HAP-1 (cell line): ENCODE results near the gene EFHD2.
"Not testable (repeated sequence)": the region's sequence is repeated elsewhere in the genome, so short reads cannot be mapped to it uniquely, and the experiment has no call there.

ENCODE experiments used
- DNase-seq, 2 experiments: peaks; one replicate each; pipeline ENCODE4 v3.0.0-alpha.2; 2016 to 2020; ENCODE audit warnings: low spot score in 2 of 2
- H3K27me3 ChIP-seq: fragments of 250-450 bp; sonication (Bioruptor Pico); 2 replicates; pipeline ENCODE4 v1.5.1; 2020; ENCODE audit warnings: low read depth, mild to moderate bottlenecking, moderate library complexity
- H3K36me3 ChIP-seq: fragments of 250-450 bp; sonication (Bioruptor Pico); replicated peaks from 2 replicates; pipeline ENCODE4 v1.5.1; 2020; ENCODE audit warnings: mild to moderate bottlenecking
- H3K4me1 ChIP-seq: fragments of 250-450 bp; sonication (Bioruptor Pico); 2 replicates; pipeline ENCODE4 v1.5.1; 2020; ENCODE audit warnings: mild to moderate bottlenecking
- H3K4me3 ChIP-seq: fragments of 250-450 bp; sonication (Bioruptor Pico); 2 replicates; pipeline ENCODE4 v1.5.1; 2020; ENCODE audit warnings: mild to moderate bottlenecking, moderate library complexity
- H3K9me3 ChIP-seq: fragments of 250-450 bp; sonication (Bioruptor Pico); 2 replicates; pipeline ENCODE4 v1.5.1; 2020; ENCODE audit warnings: mild to moderate bottlenecking, moderate library complexity
- in situ Hi-C: fragments of 300-500 bp; cut with MboI; formaldehyde crosslinking; loops from 3 replicates; pipeline ENCODE4 v1.14.3; 2020; ENCODE audit warnings: low sequenced_read_pairs, inconsistent platforms, mixed read lengths

The EFHD2 gene

DNA sequence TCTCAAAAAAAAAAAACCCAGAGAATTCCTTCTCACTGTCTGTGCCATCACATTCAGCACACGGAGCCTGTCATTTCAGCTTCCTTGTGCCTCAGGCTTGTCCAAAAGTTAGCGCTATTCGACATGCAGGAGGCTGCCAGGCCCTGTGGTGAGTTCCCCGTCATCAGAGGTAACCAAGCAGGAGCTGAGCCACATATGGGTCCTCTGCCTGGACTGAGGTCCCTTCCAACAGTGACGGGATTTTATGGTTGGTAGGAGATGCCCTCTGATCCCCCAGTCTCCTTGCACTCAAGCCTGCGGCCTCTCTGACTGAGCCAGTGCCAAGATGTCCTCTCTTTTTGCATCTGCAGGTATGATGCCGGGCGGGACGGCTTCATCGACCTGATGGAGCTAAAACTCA is 15.8 kb downstream of the EFHD2 start:
- Histone ChIP-seq H3K27me3 (no peaks in the 10 kb centered on the region), H3K4me1 (no peaks in the 10 kb centered on the region), H3K4me3 (no peak overlapping the region), H3K9me3 (no peaks in the 10 kb centered on the region), H3K36me3 (peaks cover 18% of the 10 kb centered on the region)
- in situ Hi-C loops: loop anchor here (5.0 to 10.0 kb wide), 2 partner anchors 98 to 301 kb away; no protein-coding TSS in a partner anchor
- DNase-seq: no peak

DNA sequence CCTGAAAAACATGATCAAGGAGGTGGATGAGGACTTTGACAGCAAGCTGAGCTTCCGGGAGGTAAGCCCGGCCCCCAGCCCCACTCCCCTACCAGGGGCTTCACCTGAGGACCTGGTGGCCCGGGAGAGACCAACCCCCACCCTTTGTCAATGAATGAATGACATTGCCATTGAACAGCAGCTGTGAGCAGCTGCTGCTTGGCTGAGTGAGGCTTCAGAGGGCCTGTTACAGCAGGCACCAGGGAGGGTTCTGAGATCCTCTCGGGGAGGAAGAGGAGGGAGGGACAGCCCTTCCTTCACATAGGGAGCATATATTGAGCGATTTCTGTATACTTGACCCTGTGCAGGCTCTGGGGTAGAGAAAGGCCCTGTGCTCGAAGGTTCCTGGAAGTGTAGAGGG is 16.3 kb downstream of the EFHD2 start:
- peaks cover 22% of the 10 kb centered on the region for H3K36me3 ChIP-seq
- H3K27me3 ChIP-seq: no peaks in the 10 kb centered on the region
- in situ Hi-C loops: loop anchor here (5.0 to 10.0 kb wide), 2 partner anchors 99 to 301 kb away; no protein-coding TSS in a partner anchor
- H3K4me1 ChIP-seq: no peaks in the 10 kb centered on the region
- no peaks in the 10 kb centered on the region for H3K9me3 ChIP-seq
- DNase-seq: no peak
- H3K4me3 ChIP-seq: no peak overlapping the region

DNA sequence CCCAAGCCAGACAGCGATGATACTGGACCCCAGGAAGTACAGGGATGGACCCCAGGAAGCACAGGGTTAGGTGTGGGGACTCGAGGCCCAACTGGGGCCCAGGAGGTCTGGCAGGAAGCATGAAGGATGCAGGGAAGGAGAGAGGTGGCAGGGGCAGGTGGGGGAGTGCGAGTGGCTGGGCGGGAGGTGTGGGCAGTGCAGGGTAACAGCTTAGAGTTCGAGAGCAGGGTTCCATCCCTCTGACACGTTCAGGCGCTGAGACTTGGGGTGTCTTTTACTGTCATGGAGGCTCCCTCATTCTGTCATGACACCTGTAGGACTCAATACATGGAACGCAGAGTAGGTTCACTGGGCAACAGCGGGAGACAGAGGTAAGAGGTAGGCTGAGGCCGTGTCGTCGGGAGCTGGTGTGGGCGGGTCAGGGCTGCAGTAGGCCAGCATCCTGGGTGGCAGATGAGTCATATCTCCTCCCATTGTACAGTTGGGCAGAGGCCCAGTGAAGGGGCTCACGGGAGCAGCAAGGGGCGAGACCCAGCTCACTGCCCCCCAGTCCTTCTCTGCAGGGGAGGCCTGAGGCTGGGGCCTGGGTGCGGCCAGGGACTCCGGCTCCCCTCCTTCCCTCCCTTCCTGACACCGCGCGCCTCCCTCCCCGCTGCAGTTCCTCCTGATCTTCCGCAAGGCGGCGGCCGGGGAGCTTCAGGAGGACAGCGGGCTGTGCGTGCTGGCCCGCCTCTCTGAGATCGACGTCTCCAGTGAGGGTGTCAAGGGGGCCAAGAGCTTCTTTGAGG is 17.0 kb downstream of the EFHD2 start:
- H3K4me3 ChIP-seq: no peak overlapping the region
- in situ Hi-C loops: loop anchor here (5.0 to 10.0 kb wide), 2 partner anchors 99 to 302 kb away; no protein-coding TSS in a partner anchor
- no peaks in the 10 kb centered on the region for H3K27me3 ChIP-seq
- no peak for DNase-seq
- peaks cover 26% of the 10 kb centered on the region for H3K36me3 ChIP-seq
- H3K9me3 ChIP-seq: no peaks in the 10 kb centered on the region
- no peaks in the 10 kb centered on the region for H3K4me1 ChIP-seq

DNA sequence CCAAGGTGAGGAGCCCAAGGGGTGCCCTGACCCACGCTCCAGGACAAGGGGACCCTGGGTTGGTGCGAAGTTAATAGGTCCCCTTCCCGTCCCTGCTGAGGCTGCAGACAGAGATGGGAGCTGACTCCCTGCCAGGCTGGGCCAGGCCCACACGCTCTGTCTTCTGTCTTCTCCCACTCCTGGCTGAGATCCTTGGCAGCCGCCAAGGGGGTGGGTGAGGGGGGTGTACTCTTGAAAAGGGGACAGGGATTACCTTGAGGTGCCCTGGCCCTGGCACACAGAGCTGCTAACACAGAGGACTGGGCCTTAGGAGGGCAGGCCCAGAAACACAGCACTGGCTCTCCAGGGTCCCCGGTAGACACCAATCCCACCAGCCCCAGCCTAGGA is 17.6 kb downstream of the EFHD2 start:
- no peak overlapping the region for H3K4me3 ChIP-seq
- H3K4me1 ChIP-seq: no peaks in the 10 kb centered on the region
- H3K27me3 ChIP-seq: no peaks in the 10 kb centered on the region
- no peaks in the 10 kb centered on the region for H3K9me3 ChIP-seq
- in situ Hi-C loops: loop anchor here (5.0 to 10.0 kb wide), 2 partner anchors 100 to 302 kb away; no protein-coding TSS in a partner anchor
- H3K36me3 ChIP-seq: peaks cover 26% of the 10 kb centered on the region
- DNase-seq: no peak

DNA sequence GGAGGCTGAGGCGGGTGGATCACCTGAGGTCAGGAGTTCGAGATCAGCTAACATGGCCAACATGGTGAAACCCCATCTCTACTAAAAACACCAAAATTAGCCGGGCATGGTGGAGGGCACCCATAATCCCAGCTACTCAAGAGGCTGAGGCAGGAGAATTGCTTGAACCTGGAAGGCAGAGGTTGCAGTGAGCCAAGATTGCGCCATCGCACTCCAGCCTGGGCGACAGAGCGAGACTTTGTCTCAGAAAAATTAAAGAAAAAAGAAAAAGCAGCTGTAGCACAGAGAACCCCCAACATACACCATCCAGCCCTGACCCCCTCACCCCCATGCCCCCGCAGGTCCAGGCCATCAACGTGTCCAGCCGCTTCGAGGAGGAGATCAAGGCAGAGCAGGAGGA is 18.6 kb downstream of the EFHD2 start:
- not testable (repeated sequence) for DNase-seq, H3K27me3 ChIP-seq, H3K4me3 ChIP-seq, H3K4me1 ChIP-seq, H3K9me3 ChIP-seq
- H3K36me3 ChIP-seq: peaks cover 26% of the 10 kb centered on the region
- in situ Hi-C loops: loop anchor here (5.0 to 10.0 kb wide), 2 partner anchors 101 to 303 kb away; no protein-coding TSS in a partner anchor

DNA sequence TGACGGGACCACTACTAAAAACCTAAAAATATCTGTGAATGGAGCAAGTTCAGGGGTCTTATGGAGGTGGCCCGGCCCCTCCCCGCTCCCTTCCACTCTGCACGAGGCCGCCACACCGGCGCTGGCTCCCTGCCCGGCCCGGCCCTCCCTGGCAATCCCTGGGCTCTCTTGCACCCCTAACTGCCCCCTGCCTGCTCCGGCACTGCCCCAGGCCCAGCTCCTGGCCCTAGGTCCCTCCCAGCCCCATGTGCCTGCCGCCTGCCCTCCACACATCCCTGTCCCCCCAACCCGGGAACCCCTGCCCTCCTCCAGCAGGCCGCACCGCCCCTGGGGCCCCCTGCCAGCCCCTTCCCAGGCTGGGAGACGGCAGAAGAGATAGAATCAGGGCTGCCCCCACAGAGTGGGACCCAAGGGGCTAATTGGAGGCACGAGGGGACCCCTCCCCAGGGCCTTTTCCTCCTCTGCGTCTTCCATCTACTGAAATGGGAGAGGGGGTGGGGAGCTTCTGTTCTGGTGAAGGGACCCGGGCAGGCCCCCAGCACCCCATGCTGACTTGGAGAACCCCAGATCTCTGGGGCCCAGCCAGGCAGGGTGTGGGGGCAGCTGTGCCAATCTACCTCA is 19.2 kb downstream of the EFHD2 start:
- no peaks in the 10 kb centered on the region for H3K4me1 ChIP-seq
- no peaks in the 10 kb centered on the region for H3K27me3 ChIP-seq
- in situ Hi-C loops: loop anchor here (5.0 to 10.0 kb wide), 2 partner anchors 102 to 304 kb away; no protein-coding TSS in a partner anchor
- no peaks in the 10 kb centered on the region for H3K9me3 ChIP-seq
- H3K4me3 ChIP-seq: no peak overlapping the region
- H3K36me3 ChIP-seq: peaks cover 26% of the 10 kb centered on the region
- DNase-seq: no peak

DNA sequence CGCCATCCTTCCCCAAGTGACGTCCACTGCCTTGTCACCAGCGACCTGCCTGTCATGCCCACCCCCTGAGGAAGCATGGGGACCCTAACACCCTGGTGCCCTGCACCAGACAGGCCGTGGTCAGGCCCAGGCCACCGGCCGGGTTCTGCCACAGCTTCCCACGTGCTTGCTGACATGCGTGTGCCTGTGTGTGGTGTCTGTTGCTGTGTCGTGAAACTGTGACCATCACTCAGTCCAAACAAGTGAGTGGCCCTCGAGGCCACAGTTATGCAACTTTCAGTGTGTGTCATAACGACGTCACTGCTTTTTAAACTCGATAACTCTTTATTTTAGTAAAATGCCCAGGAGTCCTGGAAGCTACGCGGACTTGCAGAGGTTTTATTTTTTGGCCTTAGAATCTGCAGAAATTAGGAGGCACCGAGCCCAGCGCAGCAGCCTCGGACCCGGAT is 20.0 kb downstream of the EFHD2 start:
- Histone ChIP-seq H3K4me1 (no peaks in the 10 kb centered on the region), H3K27me3 (no peaks in the 10 kb centered on the region), H3K9me3 (no peaks in the 10 kb centered on the region), H3K36me3 (peaks cover 26% of the 10 kb centered on the region), H3K4me3 (no peak overlapping the region)
- no peak for DNase-seq
- in situ Hi-C loops: loop anchor here (5.0 to 10.0 kb wide), 2 partner anchors 102 to 305 kb away; no protein-coding TSS in a partner anchor

DNA sequence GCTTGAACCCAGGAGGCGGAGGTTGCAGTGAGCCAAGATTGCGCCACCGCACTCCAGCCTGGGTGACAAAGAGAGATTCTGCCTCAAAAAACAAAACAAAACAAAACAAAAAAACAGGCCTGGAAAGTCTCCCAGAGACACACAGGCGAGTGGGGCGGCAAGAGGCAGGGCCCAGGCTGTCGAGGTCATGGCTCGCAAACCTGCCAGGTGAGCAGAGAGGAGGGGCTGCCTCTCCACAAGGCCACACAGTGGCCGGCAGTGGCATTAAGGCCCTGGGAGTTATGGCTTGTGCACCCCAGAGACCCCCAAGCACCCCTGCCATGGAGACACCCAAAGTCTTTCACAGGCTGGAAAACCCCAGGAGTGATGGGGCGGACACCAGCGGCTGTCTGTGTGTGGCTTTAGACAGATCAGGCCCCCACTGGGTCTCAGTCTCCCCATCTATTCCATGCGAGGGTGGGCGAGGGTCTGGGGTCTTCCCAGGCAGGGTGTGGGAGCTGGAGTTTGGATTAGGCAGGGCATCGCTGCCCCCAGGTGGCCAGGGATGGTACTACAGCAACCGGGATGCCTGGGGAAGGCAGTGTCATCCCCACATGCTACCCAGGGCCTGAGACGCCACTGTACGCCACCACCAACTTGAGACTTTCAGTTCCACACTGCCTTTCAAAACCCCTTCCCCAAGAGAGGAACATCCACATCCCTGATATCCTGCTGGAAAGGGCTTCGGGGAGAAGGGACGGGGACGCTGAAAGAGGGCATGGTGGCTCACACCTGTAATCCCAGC is 21.3 kb downstream of the EFHD2 start:
- Histone ChIP-seq H3K4me3 (no peak overlapping the region), H3K9me3 (no peaks in the 10 kb centered on the region), H3K27me3 (no peaks in the 10 kb centered on the region), H3K36me3 (peaks cover 22% of the 10 kb centered on the region), H3K4me1 (no peaks in the 10 kb centered on the region)
- in situ Hi-C loops: no loop called here
- DNase-seq: peak in 1 of 2 experiments; percentile 83

DNA sequence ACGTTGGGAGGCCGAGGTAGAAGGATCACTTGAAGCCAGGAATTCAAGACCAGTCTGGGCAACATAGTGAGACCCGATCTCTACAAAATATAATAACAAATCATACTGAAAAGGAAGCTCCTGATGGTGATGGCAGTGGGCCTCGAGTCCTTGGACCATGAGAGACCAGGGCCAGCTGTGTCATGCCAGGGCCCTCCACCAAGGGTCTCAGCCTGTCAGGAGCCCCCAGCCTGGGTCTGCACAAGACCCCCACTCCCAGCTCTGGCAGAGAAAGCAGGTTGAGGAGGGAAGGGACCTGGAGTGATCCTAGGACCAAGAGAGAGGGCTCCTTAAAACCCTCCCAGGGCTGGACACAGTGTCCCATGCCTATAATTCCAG is 21.9 kb downstream of the EFHD2 start:
- in situ Hi-C loops: no loop called here

DNA sequence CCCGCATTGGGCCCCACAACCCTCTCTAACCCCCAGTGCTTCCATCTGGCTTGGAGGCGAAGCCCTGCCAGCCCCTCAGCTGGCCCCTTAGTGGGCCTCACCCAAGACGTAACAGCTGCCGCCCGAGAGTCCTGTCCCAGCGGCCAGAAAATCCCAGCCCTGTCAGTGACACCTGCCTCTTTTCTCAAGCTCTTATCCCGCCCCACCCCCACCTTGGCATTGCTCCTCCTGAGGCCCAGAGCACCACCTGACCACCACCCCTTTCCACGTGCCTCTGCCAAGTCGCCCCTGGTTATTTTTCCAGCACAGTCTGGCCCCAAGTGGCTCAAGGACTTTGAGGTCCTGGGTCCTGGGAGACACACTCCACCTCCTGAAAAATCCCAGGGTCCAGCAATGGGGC is 22.6 kb downstream of the EFHD2 start:
- in situ Hi-C loops: no loop called here
- H3K4me1 ChIP-seq: no peaks in the 10 kb centered on the region
- DNase-seq: no peak
- H3K9me3 ChIP-seq: no peaks in the 10 kb centered on the region
- H3K36me3 ChIP-seq: peaks cover 9% of the 10 kb centered on the region
- H3K27me3 ChIP-seq: no peaks in the 10 kb centered on the region
- H3K4me3 ChIP-seq: no peak overlapping the region

More for the DNA sequence above, 21.9 kb downstream of the EFHD2 start:
- Histone ChIP-seq H3K36me3 (peaks cover 16% of the 10 kb centered on the region), H3K9me3 (no peaks in the 10 kb centered on the region), H3K27me3 (no peaks in the 10 kb centered on the region), H3K4me3 (no peak overlapping the region), H3K4me1 (no peaks in the 10 kb centered on the region)
- no peak for DNase-seq

DNA sequence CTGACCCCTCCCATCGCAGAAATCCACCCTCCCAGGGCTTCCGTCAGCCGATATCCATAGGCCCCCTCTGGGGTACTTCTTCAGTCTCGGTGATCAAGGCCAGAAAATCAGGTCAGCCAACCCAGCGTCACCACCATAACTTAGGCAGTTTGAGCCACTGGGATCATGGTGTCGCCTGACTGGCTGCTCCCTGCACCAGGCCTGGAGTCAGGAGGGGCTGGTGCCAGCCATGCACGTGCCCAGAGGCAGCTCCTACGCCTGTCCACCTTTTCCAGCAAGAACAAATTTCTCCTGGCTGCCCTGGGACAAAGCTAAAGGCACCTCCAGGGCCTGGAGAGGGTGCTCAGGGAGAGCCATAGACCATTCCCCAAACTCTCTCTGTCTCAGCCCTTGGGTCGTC is 23.8 kb downstream of the EFHD2 start:
- Histone ChIP-seq H3K27me3 (no peaks in the 10 kb centered on the region), H3K4me1 (no peaks in the 10 kb centered on the region), H3K9me3 (no peaks in the 10 kb centered on the region), H3K4me3 (no peak overlapping the region), H3K36me3 (peaks cover 9% of the 10 kb centered on the region)
- in situ Hi-C loops: no loop called here
- no peak for DNase-seq

DNA sequence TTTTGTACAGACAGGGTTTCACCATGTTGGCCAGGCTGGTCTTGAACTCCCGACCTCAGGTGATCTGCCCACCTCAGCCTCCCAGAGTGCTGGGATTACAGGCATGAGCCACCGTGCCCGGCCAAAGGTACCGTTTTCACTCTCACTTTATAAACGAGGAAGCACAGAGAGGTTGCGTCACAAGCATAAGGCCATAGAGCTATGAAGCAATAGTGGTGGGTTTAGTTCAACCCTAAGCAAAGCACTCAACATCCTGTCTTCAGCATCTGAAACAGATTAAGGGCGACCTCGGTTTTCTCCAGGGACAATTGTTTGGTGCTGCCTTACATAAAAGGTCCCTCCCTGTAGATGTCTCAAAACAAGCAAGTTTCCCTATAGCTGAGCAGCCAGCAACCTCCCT is 25.1 kb downstream of the EFHD2 start:
- H3K27me3 ChIP-seq, H3K4me3 ChIP-seq, in situ Hi-C loops, DNase-seq, H3K36me3 ChIP-seq, H3K9me3 ChIP-seq, H3K4me1 ChIP-seq: not testable (repeated sequence)

DNA sequence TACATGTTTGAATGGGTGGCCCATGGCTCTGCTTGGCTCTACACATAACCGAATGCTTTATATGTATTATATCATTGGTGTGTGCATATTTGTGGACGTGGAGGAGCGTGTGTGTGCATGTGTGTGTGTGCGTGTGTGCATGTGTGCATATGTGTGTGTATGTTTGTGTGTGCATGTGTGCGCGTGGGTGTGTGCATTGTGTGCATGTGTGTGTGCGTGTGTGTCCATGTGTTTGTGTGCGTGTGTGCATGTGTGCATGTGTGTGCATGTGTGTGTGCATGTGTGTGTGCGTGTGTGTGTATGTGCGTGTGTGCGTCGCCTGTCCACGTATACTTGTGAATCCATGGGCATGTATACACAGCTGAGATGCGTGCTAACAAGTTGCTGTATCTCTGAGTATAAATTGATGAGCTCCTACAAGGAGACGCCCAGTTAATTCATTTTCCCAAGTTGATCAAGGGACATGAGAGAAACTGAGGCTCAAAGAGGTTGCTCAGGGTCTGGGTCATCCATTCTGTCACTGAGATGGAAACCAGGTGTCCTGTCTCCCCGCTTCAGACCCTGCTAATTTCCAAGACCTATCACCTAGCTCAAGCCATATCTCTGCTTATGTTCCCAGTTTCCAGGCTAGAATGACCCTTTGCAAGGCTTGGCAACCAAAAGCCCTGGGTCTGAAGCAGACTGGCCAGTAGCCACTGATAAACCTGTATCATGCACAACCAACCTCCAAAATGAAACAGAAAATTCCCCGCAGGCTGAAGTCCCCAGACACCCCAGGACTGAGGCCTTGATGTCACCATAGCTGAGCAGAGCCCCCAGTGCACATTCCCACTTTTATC is 25.8 kb downstream of the EFHD2 start:
- H3K4me1 ChIP-seq: no peaks in the 10 kb centered on the region
- peaks cover 9% of the 10 kb centered on the region for H3K36me3 ChIP-seq
- H3K9me3 ChIP-seq: no peaks in the 10 kb centered on the region
- in situ Hi-C loops: no loop called here
- DNase-seq: no peak
- H3K4me3 ChIP-seq: no peak overlapping the region
- no peaks in the 10 kb centered on the region for H3K27me3 ChIP-seq
